ENCODE data around the gene MMP19. TPM values are rescaled to one million over a fixed set of nuclear protein-coding genes. Genes with fewer than 3 reads are reported as not detected.
A peak's percentile ranks its signal among the peaks of the same experiment; 100 is the strongest.

The MMP19 gene
- total RNA-seq, 6 experiments from 2014 or later = 13.7 to 24.7 (median 21.4) TPM

GRCh38 chr12:55817345-55818139, 25.2 kb downstream of the MMP19 start, which contains the start of the genes ORMDL2 and SARNP:
ORMDL2 (plus strand) TSS chr12:55818041; CDS start chr12:55819000, 959 bp downstream.
SARNP (minus strand) TSS chr12:55817724; CDS start chr12:55817701, 23 bp downstream.
- Mint-ChIP-seq H3K27ac (no peak within 1 kb of the TSS), H3K27me3 (ENCODE audit: insufficient read depth) (no peaks in the 10 kb centered on the region), H3K4me3 (no peak within 1 kb of the TSS), H3K4me1 (ENCODE audit: low read depth) (peaks cover 39% of the 10 kb centered on the region), H3K9me3 (no peaks in the 10 kb centered on the region), H3K36me3 (ENCODE audit: low read depth) (peaks cover 31% of the 10 kb centered on the region)
- peak; percentile 100 for DNase-seq
- no peak for TF ChIP-seq CTCF (IDR thresholded peaks at IDR 0.05)

- H3K4me1 Mint-ChIP-seq (ENCODE audit: low read depth) = peaks cover 45% of the 10 kb centered on the region
- no peak for TF ChIP-seq CTCF (IDR thresholded peaks at IDR 0.05)
- H3K4me3 Mint-ChIP-seq = no peak overlapping the region
- no peaks in the 10 kb centered on the region for H3K9me3 Mint-ChIP-seq
- no peak overlapping the region for H3K27ac Mint-ChIP-seq
- no peaks in the 10 kb centered on the region for H3K27me3 Mint-ChIP-seq (ENCODE audit: insufficient read depth)
- no peak for DNase-seq
- peaks cover 26% of the 10 kb centered on the region for H3K36me3 Mint-ChIP-seq (ENCODE audit: low read depth)
Observed at GRCh38 chr12:55816881-55817344, 25.8 kb downstream of the MMP19 start.

GRCh38 chr12:55815473-55815872, 27.3 kb downstream of the MMP19 start:
- Mint-ChIP-seq H3K9me3 (no peaks in the 10 kb centered on the region), H3K27ac (no peak overlapping the region), H3K4me1 (ENCODE audit: low read depth) (peaks cover 51% of the 10 kb centered on the region), H3K27me3 (ENCODE audit: insufficient read depth) (no peaks in the 10 kb centered on the region), H3K4me3 (no peak overlapping the region), H3K36me3 (ENCODE audit: low read depth) (peaks cover 30% of the 10 kb centered on the region)
- no peak for TF ChIP-seq CTCF (IDR thresholded peaks at IDR 0.05)
- no peak for DNase-seq

- Mint-ChIP-seq H3K36me3 (ENCODE audit: low read depth) (peaks cover 24% of the 10 kb centered on the region), H3K27me3 (ENCODE audit: insufficient read depth) (no peaks in the 10 kb centered on the region), H3K9me3 (no peaks in the 10 kb centered on the region), H3K27ac (no peak overlapping the region), H3K4me1 (ENCODE audit: low read depth) (peaks cover 55% of the 10 kb centered on the region), H3K4me3 (no peak overlapping the region; the same call in 1 of the 2 replicates)
- no peak for TF ChIP-seq CTCF (IDR thresholded peaks at IDR 0.05)
- no peak for DNase-seq
Observed at GRCh38 chr12:55814257-55814656, 28.5 kb downstream of the MMP19 start.

- Mint-ChIP-seq H3K4me3 (no peak overlapping the region), H3K27me3 (ENCODE audit: insufficient read depth) (no peaks in the 10 kb centered on the region), H3K4me1 (ENCODE audit: low read depth) (peaks cover 44% of the 10 kb centered on the region), H3K9me3 (no peaks in the 10 kb centered on the region), H3K36me3 (ENCODE audit: low read depth) (peaks cover 21% of the 10 kb centered on the region), H3K27ac (no peak overlapping the region; the same call in 1 of the 2 replicates)
- TF ChIP-seq CTCF (IDR thresholded peaks at IDR 0.05) = no peak
- DNase-seq = no peak
Observed at GRCh38 chr12:55812088-55812487, 30.6 kb downstream of the MMP19 start.

Measured in HFFc6 (cell line).